ENCODE measurements around the gene DNAJA3.

The DNAJA3 gene

GRCh38 chr16:4410335-4411075 lies 15.2 kb upstream of the DNAJA3 start:
- Mint-ChIP-seq H3K4me3 (no peak overlapping the region), H3K4me1 (ENCODE audit: low read depth) (peaks cover 40% of the 10 kb centered on the region), H3K9me3 (no peaks in the 10 kb centered on the region), H3K27me3 (no peaks in the 10 kb centered on the region), H3K27ac (no peak overlapping the region), H3K36me3 (ENCODE audit: low read depth) (peaks cover 80% of the 10 kb centered on the region)
- no peak for DNase-seq

GRCh38 chr16:4411684-4412083 lies 14.0 kb upstream of the DNAJA3 start:
- no peak for DNase-seq
- Mint-ChIP-seq H3K36me3 (ENCODE audit: low read depth) (peaks cover 74% of the 10 kb centered on the region), H3K27ac (no peak overlapping the region), H3K9me3 (no peaks in the 10 kb centered on the region), H3K4me1 (ENCODE audit: low read depth) (peaks cover 41% of the 10 kb centered on the region), H3K4me3 (no peak overlapping the region), H3K27me3 (no peaks in the 10 kb centered on the region)

GRCh38 chr16:4412159-4412558 lies 13.5 kb upstream of the DNAJA3 start:
- H3K27ac Mint-ChIP-seq, result no peak overlapping the region
- H3K4me3 Mint-ChIP-seq, result no peak overlapping the region
- no peak for DNase-seq
- H3K9me3 Mint-ChIP-seq, result no peaks in the 10 kb centered on the region
- H3K36me3 Mint-ChIP-seq (ENCODE audit: low read depth), result peaks cover 70% of the 10 kb centered on the region
- no peaks in the 10 kb centered on the region for H3K27me3 Mint-ChIP-seq
- H3K4me1 Mint-ChIP-seq (ENCODE audit: low read depth), result peaks cover 44% of the 10 kb centered on the region

- peaks cover 64% of the 10 kb centered on the region for H3K36me3 Mint-ChIP-seq (ENCODE audit: low read depth)
- H3K27ac Mint-ChIP-seq, result no peak overlapping the region
These were observed 12.8 kb upstream of the DNAJA3 start for GRCh38 chr16:4412854-4413253.

GRCh38 chr16:4414187-4414917 lies 11.3 kb upstream of the DNAJA3 start:
- peak; percentile 81 for DNase-seq
- Mint-ChIP-seq H3K9me3 (no peaks in the 10 kb centered on the region), H3K27me3 (no peaks in the 10 kb centered on the region), H3K4me1 (ENCODE audit: low read depth) (peaks cover 47% of the 10 kb centered on the region), H3K4me3 (peak overlapping the region; percentile 89), H3K36me3 (ENCODE audit: low read depth) (peaks cover 49% of the 10 kb centered on the region), H3K27ac (peak overlapping the region; percentile 95)

More at GRCh38 chr16:4412854-4413253, 12.8 kb upstream of the DNAJA3 start:
- Mint-ChIP-seq H3K27me3 (no peaks in the 10 kb centered on the region), H3K4me1 (ENCODE audit: low read depth) (peaks cover 47% of the 10 kb centered on the region), H3K9me3 (no peaks in the 10 kb centered on the region), H3K4me3 (no peak overlapping the region)
- DNase-seq, result no peak

- Mint-ChIP-seq H3K9me3 (no peaks in the 10 kb centered on the region), H3K4me3 (peak overlapping the region; percentile 89), H3K27me3 (no peaks in the 10 kb centered on the region), H3K36me3 (ENCODE audit: low read depth) (peaks cover 37% of the 10 kb centered on the region), H3K4me1 (ENCODE audit: low read depth) (peaks cover 43% of the 10 kb centered on the region), H3K27ac (peak overlapping the region; percentile 95)
- DNase-seq, result peak; percentile 76
These were observed 10.0 kb upstream of the DNAJA3 start for GRCh38 chr16:4415538-4416199.

GRCh38 chr16:4416200-4417032 lies 9.3 kb upstream of the DNAJA3 start, which contains the start of gene CORO7:
CORO7 (minus strand) TSS chr16:4416596; CDS start chr16:4416518, 78 bp downstream.
- Mint-ChIP-seq H3K27ac (peak within 1 kb of the TSS; percentile 95), H3K4me3 (peak within 1 kb of the TSS; percentile 89), H3K27me3 (no peaks in the 10 kb centered on the region), H3K9me3 (no peaks in the 10 kb centered on the region), H3K36me3 (ENCODE audit: low read depth) (peaks cover 31% of the 10 kb centered on the region), H3K4me1 (ENCODE audit: low read depth) (peaks cover 40% of the 10 kb centered on the region)
- peak; percentile 99 for DNase-seq

GRCh38 chr16:4419402-4419959 lies 6.2 kb upstream of the DNAJA3 start:
- Mint-ChIP-seq H3K4me3 (no peak overlapping the region), H3K4me1 (ENCODE audit: low read depth) (peaks cover 23% of the 10 kb centered on the region), H3K27ac (no peak overlapping the region), H3K27me3 (no peaks in the 10 kb centered on the region), H3K9me3 (no peaks in the 10 kb centered on the region), H3K36me3 (ENCODE audit: low read depth) (peaks cover 9% of the 10 kb centered on the region)
- DNase-seq, result no peak

GRCh38 chr16:4420505-4421105 lies 5.1 kb upstream of the DNAJA3 start:
- DNase-seq, result no peak
- Mint-ChIP-seq H3K4me3 (no peak overlapping the region), H3K36me3 (ENCODE audit: low read depth) (peaks cover 8% of the 10 kb centered on the region), H3K27ac (no peak overlapping the region), H3K9me3 (no peaks in the 10 kb centered on the region), H3K4me1 (ENCODE audit: low read depth) (peaks cover 16% of the 10 kb centered on the region), H3K27me3 (no peaks in the 10 kb centered on the region)

GRCh38 chr16:4426021-4426684 lies 485 bp downstream of the DNAJA3 start:
- H3K4me3 Mint-ChIP-seq, result peak overlapping the region; percentile 100
- DNase-seq, result no peak
- no peaks in the 10 kb centered on the region for H3K9me3 Mint-ChIP-seq
- no peaks in the 10 kb centered on the region for H3K27me3 Mint-ChIP-seq
- H3K4me1 Mint-ChIP-seq (ENCODE audit: low read depth), result peaks cover 34% of the 10 kb centered on the region
- H3K36me3 Mint-ChIP-seq (ENCODE audit: low read depth), result peaks cover 56% of the 10 kb centered on the region
- H3K27ac Mint-ChIP-seq, result peak overlapping the region; percentile 100

- Mint-ChIP-seq H3K4me3 (peak overlapping the region; percentile 100), H3K27me3 (no peaks in the 10 kb centered on the region), H3K36me3 (ENCODE audit: low read depth) (peaks cover 63% of the 10 kb centered on the region), H3K4me1 (ENCODE audit: low read depth) (peaks cover 38% of the 10 kb centered on the region), H3K9me3 (no peaks in the 10 kb centered on the region), H3K27ac (peak overlapping the region; percentile 100)
- DNase-seq, result no peak
These were observed 1.2 kb downstream of the DNAJA3 start for GRCh38 chr16:4426722-4427372.

GRCh38 chr16:4428500-4428899 lies 2.8 kb downstream of the DNAJA3 start:
- DNase-seq, result no peak
- no peaks in the 10 kb centered on the region for H3K27me3 Mint-ChIP-seq
- peak overlapping the region; percentile 80 for H3K27ac Mint-ChIP-seq
- H3K4me3 Mint-ChIP-seq, result peak overlapping the region; percentile 100
- H3K36me3 Mint-ChIP-seq (ENCODE audit: low read depth), result peaks cover 77% of the 10 kb centered on the region
- H3K4me1 Mint-ChIP-seq (ENCODE audit: low read depth), result peaks cover 42% of the 10 kb centered on the region
- no peaks in the 10 kb centered on the region for H3K9me3 Mint-ChIP-seq

GRCh38 chr16:4431023-4431422 lies 5.4 kb downstream of the DNAJA3 start:
- no peak for DNase-seq
- Mint-ChIP-seq H3K27me3 (no peaks in the 10 kb centered on the region), H3K4me1 (ENCODE audit: low read depth) (peaks cover 46% of the 10 kb centered on the region), H3K9me3 (no peaks in the 10 kb centered on the region), H3K27ac (no peak overlapping the region), H3K36me3 (ENCODE audit: low read depth) (peaks cover 92% of the 10 kb centered on the region), H3K4me3 (no peak overlapping the region)
